CD4-positive, alpha-beta memory T cell (primary cell): ENCODE measurements around the gene SLC37A2. TPM values are rescaled to one million over a fixed set of nuclear protein-coding genes. Genes with fewer than 3 reads are reported as not detected.
"Not testable (repeated sequence)": the region's sequence is repeated elsewhere in the genome, so short reads cannot be mapped to it uniquely, and the experiment has no call there.

Experiments
- CTCF ChIA-PET: fragments of 350-600 bp; sonication (Branson Sonifier 250); formaldehyde crosslinking; loops from one replicate; lab custom pipeline; 2021; ENCODE audit warnings: inconsistent platforms; ENCODE audit not compliant: partially characterized antibody; lab: Charles Lee
- POLR2A ChIA-PET: fragments of 350-600 bp; sonication (Branson Sonifier 250); formaldehyde crosslinking; loops from one replicate; lab custom pipeline; 2021; ENCODE audit not compliant: partially characterized antibody; lab: Charles Lee
- DNase-seq, 5 donors: peaks; one replicate each; pipeline versions ENCODE4 v3.0.0 to v3.0.0-alpha.2; 2020 to 2022; ENCODE audit warnings: mixed read lengths in 1 of 5
- H3K27ac ChIP-seq: one replicate; pipeline ENCODE4 v1.7.0; 2013; ENCODE audit warnings: low read depth, low read length
- H3K27me3 ChIP-seq: 2 replicates; pipeline ENCODE4 v1.7.0; 2013; ENCODE audit warnings: mild to moderate bottlenecking, low read length, moderate library complexity; ENCODE audit not compliant: insufficient read depth
- H3K36me3 ChIP-seq: 2 replicates; pipeline ENCODE4 v1.7.0; 2013; ENCODE audit warnings: mild to moderate bottlenecking, low read length, moderate library complexity; ENCODE audit not compliant: insufficient read depth
- H3K4me1 ChIP-seq: 2 replicates; pipeline ENCODE4 v1.7.0; 2013; ENCODE audit warnings: mild to moderate bottlenecking, low read length, moderate library complexity; ENCODE audit not compliant: insufficient read depth
- H3K4me3 ChIP-seq, 2 donors: one replicate each; pipeline ENCODE4 v1.7.0; 2013; ENCODE audit warnings: low read length in 2 of 2, mild to moderate bottlenecking in 1 of 2
- H3K9me3 ChIP-seq, 2 donors: one replicate each; pipeline ENCODE4 v1.7.0; 2013; ENCODE audit warnings: low read length in 2 of 2, control low read depth in 1 of 2; ENCODE audit not compliant: control insufficient read depth in 1 of 2
- H3K27ac Mint-ChIP-seq, 7 donors: one replicate each; pipeline ENCODE4 v1.8.0; 2020 to 2021; ENCODE audit warnings: mixed read lengths in 7 of 7, mild to moderate bottlenecking in 6 of 7, inconsistent platforms in 3 of 7, moderate library complexity in 3 of 7
- H3K27me3 Mint-ChIP-seq, 2 donors: one replicate each; pipeline ENCODE4 v1.8.0; 2020 to 2021; ENCODE audit warnings: mixed read lengths in 2 of 2
- H3K36me3 Mint-ChIP-seq, 2 donors: one replicate each; pipeline ENCODE4 v1.8.0; 2020 to 2021; ENCODE audit warnings: mixed read lengths in 2 of 2, inconsistent platforms in 1 of 2, mild to moderate bottlenecking in 1 of 2
- H3K4me1 Mint-ChIP-seq, 4 donors: one replicate each; pipeline ENCODE4 v1.8.0; 2020 to 2021; ENCODE audit warnings: mixed read lengths in 4 of 4, mild to moderate bottlenecking in 1 of 4
- H3K4me3 Mint-ChIP-seq, 8 donors: one replicate each; pipeline ENCODE4 v1.8.0; 2020 to 2021; ENCODE audit warnings: mixed read lengths in 8 of 8, mild to moderate bottlenecking in 7 of 8, moderate library complexity in 6 of 8, inconsistent platforms in 3 of 8
- H3K9me3 Mint-ChIP-seq, 8 donors: one replicate each; pipeline ENCODE4 v1.8.0; 2020 to 2021; ENCODE audit warnings: mixed read lengths in 8 of 8, mild to moderate bottlenecking in 5 of 8, inconsistent platforms in 3 of 8, moderate library complexity in 1 of 8
- intact Hi-C: fragments of 100-400 bp; cut with micrococcal nuclease; formaldehyde crosslinking; loops from one replicate; pipeline ENCODE4 v1.15.1; 2023
- polyA plus RNA-seq, 2 donors: library from polyadenylated mRNA; unstranded; fragments of 300-500 nt; fragmentation: Illumina TruSeq; gene quantifications; one replicate each; pipeline ENCODE4 v1.2.3, GENCODE V29; 2021
- total RNA-seq, 2 experiments: library from RNA; stranded (reverse); gene quantifications; one replicate each; pipeline ENCODE4 v1.2.3, GENCODE V29; 2021

SLC37A2 gene
- total and polyA plus RNA-seq, 4 experiments from 2014 or later, result 3.8 to 4.8 TPM; not detected in 2

DNA sequence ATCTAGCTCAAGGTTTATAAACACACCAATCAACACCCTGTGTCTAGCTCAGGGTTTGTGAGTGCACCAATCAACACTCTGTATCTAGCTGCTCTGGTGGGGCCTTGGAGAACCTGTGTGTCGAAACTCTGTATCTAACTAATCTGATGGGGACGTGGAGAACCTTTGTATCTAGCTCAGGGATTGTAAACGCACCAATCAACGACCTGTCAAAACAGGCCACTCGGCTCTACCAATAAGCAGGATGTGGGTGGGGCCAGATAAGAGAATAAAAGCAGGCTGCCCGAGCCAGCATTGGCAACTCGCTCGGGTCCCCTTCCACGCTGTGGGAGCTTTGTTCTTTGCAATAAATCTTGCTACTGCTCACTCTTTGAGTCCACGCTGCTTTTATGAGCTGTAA, 27.0 kb downstream of the SLC37A2 start:
- H3K4me1 Mint-ChIP-seq, POLR2A ChIA-PET, H3K27ac ChIP-seq, H3K4me3 Mint-ChIP-seq, H3K9me3 Mint-ChIP-seq, H3K4me3 ChIP-seq, H3K27ac Mint-ChIP-seq, intact Hi-C loops, H3K27me3 Mint-ChIP-seq, H3K36me3 ChIP-seq, H3K27me3 ChIP-seq, DNase-seq, H3K4me1 ChIP-seq, H3K9me3 ChIP-seq: not testable (repeated sequence)
- peaks cover 0 to 17% of the 10 kb centered on the region in 2 donors for H3K36me3 Mint-ChIP-seq
- CTCF ChIA-PET, result interaction anchor here (1.2 to 3.9 kb wide), 3 partner anchors 35 to 256 kb away, joined by 4 to 48 read pairs (median 23); no protein-coding TSS in a partner anchor

DNA sequence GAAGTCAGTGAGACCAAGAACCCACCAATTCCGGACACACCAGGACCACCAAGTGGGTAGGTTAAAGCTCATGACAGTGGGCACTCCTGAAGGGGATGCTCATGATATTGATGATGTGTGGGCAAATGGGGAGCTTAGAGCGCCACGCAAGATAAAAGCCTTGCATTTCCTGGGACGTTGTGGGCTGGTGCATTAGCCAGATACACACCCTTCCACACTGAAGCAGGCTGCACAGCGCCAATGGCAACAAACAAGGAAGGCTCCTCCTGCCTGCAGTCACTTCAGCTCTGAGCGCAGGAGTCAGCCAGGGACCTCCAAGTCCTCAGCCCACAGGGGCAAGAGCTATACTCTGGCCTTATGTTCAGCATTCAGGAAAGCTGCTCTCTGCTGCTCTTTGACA, 27.7 kb downstream of the SLC37A2 start:
- H3K27me3 ChIP-seq, result no peaks in the 10 kb centered on the region
- Mint-ChIP-seq H3K9me3 (no peaks in the 10 kb centered on the region), H3K27me3 (no peaks in the 10 kb centered on the region), H3K36me3 (peaks cover under 1 to 23% of the 10 kb centered on the region in 2 donors), H3K4me1 (no peaks in the 10 kb centered on the region), H3K27ac (no peak overlapping the region), H3K4me3 (no peak overlapping the region)
- H3K4me3 ChIP-seq, result no peak overlapping the region
- intact Hi-C loops, result loop anchor here (1.0 kb wide), 1 partner anchor 50 kb away; no protein-coding TSS in a partner anchor
- no peaks in the 10 kb centered on the region for H3K9me3 ChIP-seq
- H3K27ac ChIP-seq, result no peak overlapping the region
- ChIA-PET CTCF (interaction anchor here (0.7 to 3.9 kb wide), 6 partner anchors 12 to 314 kb away, joined by 3 to 48 read pairs (median 4); no protein-coding TSS in a partner anchor), POLR2A (no interaction called here)
- H3K36me3 ChIP-seq, result peaks cover 2% of the 10 kb centered on the region
- H3K4me1 ChIP-seq, result no peaks in the 10 kb centered on the region
- DNase-seq, result no peak

DNA sequence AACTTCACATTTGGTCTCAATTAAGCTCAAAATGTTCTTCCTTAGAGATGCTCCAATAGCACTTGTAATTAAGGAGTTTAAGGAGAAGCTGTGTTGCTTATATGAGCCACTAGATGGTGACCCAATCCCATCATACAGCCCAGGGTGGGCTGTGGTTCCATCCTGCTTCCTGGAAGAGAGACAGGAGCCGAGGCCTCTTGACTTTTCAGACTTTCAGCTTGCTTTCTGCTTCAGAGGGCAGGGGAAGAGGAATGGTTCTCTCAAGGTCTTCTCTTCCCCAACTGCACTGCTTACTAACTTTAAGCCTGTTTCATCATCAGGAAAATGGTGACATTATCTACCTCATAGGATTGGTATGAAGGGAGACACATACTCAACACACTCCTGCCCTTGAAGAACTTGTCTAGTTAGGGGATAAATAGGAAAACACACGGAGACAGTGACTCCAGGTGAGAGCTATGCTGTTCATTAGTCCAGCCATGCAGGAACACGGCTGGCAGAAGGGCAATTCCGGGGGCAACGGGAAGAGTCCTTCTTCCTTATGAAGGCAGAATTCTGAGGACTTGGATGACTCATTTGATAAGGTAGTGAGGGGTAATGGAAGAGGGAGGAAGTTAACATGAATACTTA, 28.3 kb downstream of the SLC37A2 start:
- H3K36me3 ChIP-seq, result peaks cover 4% of the 10 kb centered on the region
- no peaks in the 10 kb centered on the region for H3K9me3 ChIP-seq
- Mint-ChIP-seq H3K4me1 (no peaks in the 10 kb centered on the region), H3K4me3 (no peak overlapping the region), H3K36me3 (peaks cover 4 to 28% of the 10 kb centered on the region in 2 donors), H3K9me3 (no peaks in the 10 kb centered on the region), H3K27ac (no peak overlapping the region), H3K27me3 (no peaks in the 10 kb centered on the region)
- intact Hi-C loops, result loop anchor here (1.0 kb wide), 1 partner anchor 50 kb away; no protein-coding TSS in a partner anchor
- CTCF ChIA-PET, result interaction anchor here (0.7 to 3.9 kb wide), 7 partner anchors 12 to 314 kb away, joined by 3 to 48 read pairs (median 4); no protein-coding TSS in a partner anchor
- DNase-seq, result no peak
- H3K27me3 ChIP-seq, result no peaks in the 10 kb centered on the region
- H3K4me3 ChIP-seq, result no peak overlapping the region
- H3K27ac ChIP-seq, result no peak overlapping the region
- H3K4me1 ChIP-seq, result no peaks in the 10 kb centered on the region
- POLR2A ChIA-PET, result no interaction called here

DNA sequence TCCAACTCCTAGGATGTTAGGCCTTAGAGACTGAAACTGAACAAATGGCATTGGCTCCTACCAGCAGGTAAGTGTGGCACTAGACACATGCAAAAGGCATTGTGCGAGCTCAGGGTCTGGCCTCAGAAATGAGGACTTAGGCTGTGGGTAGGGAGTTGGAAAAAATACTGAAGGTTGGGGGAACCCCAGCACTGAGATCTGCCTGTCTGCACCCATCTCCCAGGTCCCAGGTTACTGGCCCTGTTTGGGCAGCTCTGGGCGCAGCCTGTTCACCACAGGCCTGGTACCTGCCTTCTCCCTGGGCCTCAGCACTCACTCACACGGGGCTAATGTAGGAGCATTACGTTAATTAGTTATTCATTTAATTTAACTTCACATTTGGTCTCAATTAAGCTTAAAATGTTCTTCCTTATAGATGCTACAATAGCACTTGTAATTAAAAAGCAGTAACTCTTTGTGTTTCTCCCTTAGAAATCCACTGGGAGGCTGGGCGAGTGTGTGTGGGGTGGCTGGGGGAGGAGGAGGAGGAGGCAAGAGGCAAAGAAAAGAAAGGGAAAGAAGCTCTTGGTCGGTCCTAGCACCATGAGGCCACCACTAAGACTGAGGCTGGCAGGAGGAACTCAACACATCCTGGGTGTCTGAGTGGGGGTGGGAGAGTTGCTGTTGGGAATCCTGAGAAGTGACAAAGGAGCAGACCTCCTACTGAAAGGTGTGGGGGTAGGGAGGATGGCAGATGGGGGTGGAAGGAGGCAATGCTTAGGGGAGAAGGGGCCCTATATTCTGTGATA, 29.0 kb downstream of the SLC37A2 start:
- H3K4me3 Mint-ChIP-seq, result no peak overlapping the region
- no peak for DNase-seq
- H3K27me3 Mint-ChIP-seq, result no peaks in the 10 kb centered on the region
- H3K27ac Mint-ChIP-seq, result peak overlapping the region in 1 of 7 donors; percentile 7
- POLR2A ChIA-PET, result no interaction called here
- no peaks in the 10 kb centered on the region for H3K9me3 Mint-ChIP-seq
- intact Hi-C loops, result loop anchor here (1.0 kb wide), 1 partner anchor 49 kb away; no protein-coding TSS in a partner anchor
- H3K4me1 Mint-ChIP-seq, result no peaks in the 10 kb centered on the region
- Histone ChIP-seq H3K27ac (no peak overlapping the region), H3K27me3 (no peaks in the 10 kb centered on the region), H3K4me3 (no peak overlapping the region), H3K36me3 (peaks cover 4% of the 10 kb centered on the region), H3K9me3 (no peaks in the 10 kb centered on the region), H3K4me1 (no peaks in the 10 kb centered on the region)
- CTCF ChIA-PET, result interaction anchor here (1.0 to 3.9 kb wide), 5 partner anchors 11 to 50 kb away, joined by 3 to 48 read pairs (median 5); no protein-coding TSS in a partner anchor
- peaks cover 7 to 32% of the 10 kb centered on the region in 2 donors for H3K36me3 Mint-ChIP-seq

DNA sequence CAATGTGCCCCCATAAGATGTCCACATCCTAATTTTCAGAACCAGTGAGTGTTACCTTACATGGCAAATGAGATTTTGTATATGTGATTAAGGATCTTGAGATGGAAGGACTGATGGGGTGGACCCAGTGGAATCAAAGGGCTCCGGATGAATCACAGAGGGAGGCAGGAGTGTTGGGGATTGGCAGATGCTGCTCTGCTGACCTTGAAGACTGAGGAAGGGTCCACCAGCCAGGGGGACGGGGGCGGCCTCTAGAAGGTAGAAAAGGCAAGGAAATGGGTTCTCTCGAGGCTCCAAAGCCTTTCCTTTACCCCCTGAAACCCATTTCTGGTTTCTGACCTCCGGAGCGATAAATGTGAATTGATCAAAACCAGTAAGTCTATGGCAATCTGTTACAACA, 29.6 kb downstream of the SLC37A2 start:
- intact Hi-C loops, result no loop called here

DNA sequence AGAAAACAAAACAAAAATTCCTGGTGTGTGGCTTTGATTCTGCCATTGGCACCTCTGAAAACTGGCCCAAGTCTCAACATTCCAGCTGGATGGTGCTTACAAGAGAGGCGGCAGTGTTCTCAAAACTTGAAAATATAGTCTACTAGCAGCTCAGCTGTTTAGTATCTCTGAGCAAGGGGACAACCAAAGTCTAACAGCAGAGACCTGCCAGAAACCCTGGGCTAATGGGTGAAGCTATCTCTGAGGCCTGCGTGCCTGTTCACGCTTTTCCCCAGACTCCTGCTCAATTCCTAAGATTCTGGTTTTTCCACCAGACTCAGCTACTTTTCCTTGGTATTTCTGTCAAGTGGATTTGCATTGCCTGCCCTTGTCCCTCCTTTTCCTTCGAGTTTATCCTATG, 30.4 kb downstream of the SLC37A2 start:
- H3K4me1 ChIP-seq, result no peaks in the 10 kb centered on the region
- POLR2A ChIA-PET, result no interaction called here
- no peak overlapping the region for H3K27ac Mint-ChIP-seq
- peaks cover 20 to 45% of the 10 kb centered on the region in 2 donors for H3K36me3 Mint-ChIP-seq
- H3K4me1 Mint-ChIP-seq, result no peaks in the 10 kb centered on the region
- no peak overlapping the region for H3K4me3 ChIP-seq
- no peak for DNase-seq
- no peaks in the 10 kb centered on the region for H3K9me3 ChIP-seq
- no peaks in the 10 kb centered on the region for H3K27me3 Mint-ChIP-seq
- H3K36me3 ChIP-seq, result peaks cover 11% of the 10 kb centered on the region
- intact Hi-C loops, result no loop called here
- H3K27ac ChIP-seq, result no peak overlapping the region
- H3K27me3 ChIP-seq, result no peaks in the 10 kb centered on the region
- CTCF ChIA-PET, result interaction anchor here (3.5 to 3.9 kb wide), 2 partner anchors 31 to 48 kb away, joined by 23 to 48 read pairs; no protein-coding TSS in a partner anchor
- no peaks in the 10 kb centered on the region for H3K9me3 Mint-ChIP-seq
- no peak overlapping the region for H3K4me3 Mint-ChIP-seq

More for the DNA sequence above, 29.6 kb downstream of the SLC37A2 start:
- H3K4me1 ChIP-seq, result no peaks in the 10 kb centered on the region
- H3K27ac ChIP-seq, result no peak overlapping the region
- no peaks in the 10 kb centered on the region for H3K27me3 ChIP-seq
- no peak overlapping the region for H3K4me3 Mint-ChIP-seq
- ChIA-PET CTCF (interaction anchor here (3.5 to 3.9 kb wide), 2 partner anchors 32 to 49 kb away, joined by 23 to 48 read pairs; no protein-coding TSS in a partner anchor), POLR2A (no interaction called here)
- no peaks in the 10 kb centered on the region for H3K9me3 ChIP-seq
- H3K27me3 Mint-ChIP-seq, result no peaks in the 10 kb centered on the region
- H3K36me3 Mint-ChIP-seq, result peaks cover 12 to 37% of the 10 kb centered on the region in 2 donors
- H3K4me3 ChIP-seq, result no peak overlapping the region
- H3K27ac Mint-ChIP-seq, result peak overlapping the region in 1 of 7 donors; percentile 7
- no peaks in the 10 kb centered on the region for H3K4me1 Mint-ChIP-seq
- no peaks in the 10 kb centered on the region for H3K9me3 Mint-ChIP-seq
- peaks cover 10% of the 10 kb centered on the region for H3K36me3 ChIP-seq
- DNase-seq, result no peak

DNA sequence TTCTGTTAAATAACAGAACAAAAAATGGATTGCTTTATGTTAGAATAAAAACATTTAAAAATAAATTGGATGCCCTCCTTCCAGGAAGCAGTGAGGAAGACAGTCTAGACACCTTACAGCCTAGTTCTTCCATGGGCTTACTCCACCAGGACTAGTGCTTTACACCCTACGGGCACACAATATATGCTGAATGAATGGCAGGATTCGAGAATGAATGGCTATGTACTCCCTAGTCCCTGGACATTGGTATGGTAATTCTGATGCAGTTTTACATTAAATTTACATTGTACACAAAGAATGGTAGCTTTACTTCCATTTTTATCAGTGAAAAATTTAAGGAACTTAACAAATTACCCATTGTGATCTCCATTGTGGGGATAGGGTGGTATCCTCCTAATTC, 31.6 kb downstream of the SLC37A2 start:
- peaks cover 11% of the 10 kb centered on the region for H3K36me3 ChIP-seq
- no peak overlapping the region for H3K27ac ChIP-seq
- POLR2A ChIA-PET, result no interaction called here

More for the DNA sequence above, 31.6 kb downstream of the SLC37A2 start:
- no peak for DNase-seq
- H3K4me1 ChIP-seq, result no peaks in the 10 kb centered on the region
- no peaks in the 10 kb centered on the region for H3K27me3 ChIP-seq
- no peak overlapping the region for H3K4me3 Mint-ChIP-seq
- H3K27me3 Mint-ChIP-seq, result no peaks in the 10 kb centered on the region
- peaks cover 29 to 56% of the 10 kb centered on the region in 2 donors for H3K36me3 Mint-ChIP-seq
- no peaks in the 10 kb centered on the region for H3K9me3 ChIP-seq
- no peaks in the 10 kb centered on the region for H3K9me3 Mint-ChIP-seq
- intact Hi-C loops, result no loop called here
- H3K4me1 Mint-ChIP-seq, result no peaks in the 10 kb centered on the region
- peak overlapping the region in 1 of 7 donors; percentile 24 for H3K27ac Mint-ChIP-seq
- no peak overlapping the region for H3K4me3 ChIP-seq
- CTCF ChIA-PET, result no interaction called here
